PC-3 (cell line): ENCODE measurements around the gene CDKN1B.

Source experiments
- CTCF ChIP-seq: fragments of 300-600 bp; sonication (generic); conservative IDR thresholded peaks from 2 replicates; pipeline ENCODE4 v1.5.1; 2017; ENCODE audit warnings: antibody characterized with exemption, low read depth, mild to moderate bottlenecking, low read length
- EZH2 ChIP-seq: fragments of 300-600 bp; sonication (generic); IDR thresholded peaks from one replicate; pipeline ENCODE4 v1.6.1; 2017; ENCODE audit warnings: antibody characterized with exemption, mild to moderate bottlenecking, low read length; ENCODE audit not compliant: unreplicated experiment

- TF ChIP-seq CTCF, result no peak
- no peak for TF ChIP-seq EZH2
These were observed 30.9 kb downstream of the CDKN1B start for GRCh38 chr12:12748044-12748443.
